ENCODE data around the gene TOMM40.

DNA sequence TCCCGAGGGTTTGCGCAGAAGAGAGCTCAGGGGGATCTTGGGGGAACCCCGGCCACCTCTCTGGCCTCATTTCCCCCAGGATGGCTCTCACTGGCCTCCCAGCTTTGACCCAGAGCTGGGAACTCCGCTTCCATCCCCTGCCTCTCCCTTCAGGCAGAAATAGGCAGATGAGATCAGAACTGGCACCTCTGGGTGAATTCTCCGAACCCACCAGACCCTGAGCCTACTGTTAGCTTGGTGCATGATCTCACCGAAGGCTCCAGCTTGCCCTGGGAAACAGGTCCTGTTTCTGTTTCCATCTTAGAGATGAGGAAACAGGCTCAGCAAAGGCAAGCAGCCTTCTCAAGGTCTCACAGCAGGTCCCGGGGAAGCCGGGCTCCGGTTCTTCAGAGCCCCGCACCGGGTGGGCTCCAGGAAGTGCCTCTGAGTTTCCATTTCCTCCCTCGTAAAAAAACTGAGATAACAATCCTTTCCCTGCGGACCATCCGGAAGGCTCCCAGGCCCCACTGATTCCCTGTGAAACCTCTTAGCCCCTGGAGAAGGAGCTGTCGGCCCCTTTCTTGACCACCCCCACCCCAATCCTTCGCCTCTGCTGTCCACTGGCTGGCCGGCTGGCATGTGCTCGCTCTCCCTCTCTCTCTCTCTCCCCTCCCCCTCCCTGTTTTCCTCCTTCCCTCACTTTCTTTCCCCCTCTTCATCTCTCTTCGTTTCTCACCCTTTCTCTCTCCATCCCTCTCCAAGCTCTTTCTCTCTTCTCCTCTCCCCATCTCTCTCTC is 42.8 kb upstream of the TOMM40 start:
- TF ChIP-seq EZH2 (IDR thresholded peaks at IDR 0.05; ENCODE audit: borderline replicate concordance) (no peak), CTCF (IDR thresholded peaks at IDR 0.05; ENCODE audit: poor library complexity) (no peak), EZH2phosphoT487 (IDR thresholded peaks at IDR 0.05; ENCODE audit: low read depth, severe bottlenecking, unreplicated experiment) (no peak)

Data from hepatocyte (in vitro differentiated cells).